OCI-LY1 (cell line): Measurements from ENCODE around the gene FGFR2.

ENCODE experiments used
- H2AFZ ChIP-seq: fragments of 200-600 bp; sonication (generic), shearing (Covaris generic); 2 replicates; pipeline ENCODE4 v1.6.0; 2014; ENCODE audit warnings: antibody characterized with exemption, mild to moderate bottlenecking, low read length
- H3F3A ChIP-seq: fragments of 200-600 bp; sonication (generic), shearing (Covaris generic); 2 replicates; pipeline ENCODE4 v1.6.0; 2014; ENCODE audit warnings: mild to moderate bottlenecking, antibody characterized with exemption, low read length, moderate library complexity; ENCODE audit not compliant: insufficient read depth
- H3K27ac ChIP-seq: fragments of 200-600 bp; sonication (generic); 2 replicates; pipeline ENCODE4 v1.5.1; 2014; ENCODE audit warnings: low read length, mixed run types, mild to moderate bottlenecking, low read depth; ENCODE audit not compliant: poor library complexity, severe bottlenecking
- H3K27me3 ChIP-seq: fragments of 200-600 bp; sonication (generic); 2 replicates; pipeline ENCODE4 v1.6.0; 2014; ENCODE audit warnings: antibody characterized with exemption, mild to moderate bottlenecking, low read length, moderate library complexity; ENCODE audit not compliant: insufficient read depth
- H3K36me3 ChIP-seq: fragments of 200-600 bp; sonication (generic); 2 replicates; pipeline ENCODE4 v1.6.1; 2014; ENCODE audit warnings: mild to moderate bottlenecking, antibody characterized with exemption, low read length, moderate library complexity, mixed read lengths; ENCODE audit not compliant: insufficient read depth
- H3K4me1 ChIP-seq: fragments of 200-600 bp; sonication (generic); 2 replicates; pipeline ENCODE4 v1.5.1; 2014; ENCODE audit warnings: mild to moderate bottlenecking, low read length, moderate library complexity; ENCODE audit not compliant: insufficient read depth, severe bottlenecking
- H3K4me2 ChIP-seq: fragments of 200-600 bp; sonication (generic), shearing (Covaris generic); 2 replicates; pipeline ENCODE4 v1.6.1; 2014; ENCODE audit warnings: low read length
- H3K4me3 ChIP-seq: fragments of 200-600 bp; sonication (generic); 2 replicates; pipeline ENCODE4 v1.5.1; 2014; ENCODE audit warnings: low read length, low read depth, mild to moderate bottlenecking, mixed read lengths; ENCODE audit not compliant: poor library complexity, severe bottlenecking
- H3K79me2 ChIP-seq: fragments of 200-600 bp; shearing (Covaris generic); 2 replicates; pipeline ENCODE4 v1.6.1; 2016; ENCODE audit warnings: mixed run types, low read length, mixed read lengths; ENCODE audit not compliant: insufficient read depth
- H3K9ac ChIP-seq: fragments of 200-600 bp; sonication (generic), shearing (Covaris generic); 2 replicates; pipeline ENCODE4 v1.6.1; 2014; ENCODE audit warnings: mild to moderate bottlenecking, low read length, mixed read lengths
- H3K9me2 ChIP-seq: fragments of 200-600 bp; sonication (generic), shearing (Covaris generic); 2 replicates; pipeline ENCODE4 v1.6.1; 2014; ENCODE audit warnings: low read depth, mild to moderate bottlenecking, low read length, mixed read lengths
- H3K9me3 ChIP-seq: fragments of 200-600 bp; shearing (Covaris generic); 2 replicates; pipeline ENCODE4 v1.6.1; 2014; ENCODE audit warnings: low read length, mixed read lengths
- H4K20me1 ChIP-seq: fragments of 200-600 bp; sonication (generic), shearing (Covaris generic); 2 replicates; pipeline ENCODE4 v1.6.0; 2016; ENCODE audit warnings: mild to moderate bottlenecking, low read length; ENCODE audit not compliant: insufficient read depth
- CTCF ChIP-seq: fragments of 200-600 bp; sonication (generic), shearing (Covaris generic); IDR thresholded peaks from 2 replicates; pipeline ENCODE4 v1.5.1; 2017; ENCODE audit warnings: mild to moderate bottlenecking, antibody characterized with exemption, low read length, moderate library complexity, mixed read lengths
- EZH2 ChIP-seq: fragments of 200-600 bp; sonication (generic), shearing (Covaris generic); IDR thresholded peaks from 2 replicates; pipeline ENCODE4 v1.8.0; 2017; ENCODE audit warnings: borderline replicate concordance, mixed run types, mild to moderate bottlenecking, antibody characterized with exemption, low read length, moderate library complexity, mixed read lengths

FGFR2 gene

GRCh38 chr10:121493521-121493920 lies 104.7 kb downstream of the FGFR2 start:
- no peak overlapping the region for H3K27ac ChIP-seq
- H3K9me2 ChIP-seq = no peaks in the 10 kb centered on the region
- H3K4me3 ChIP-seq = no peak overlapping the region
- no peak overlapping the region for H3K9ac ChIP-seq
- no peaks in the 10 kb centered on the region for H3K9me3 ChIP-seq
- no peaks in the 10 kb centered on the region for H3K27me3 ChIP-seq
- H3F3A ChIP-seq = no peaks in the 10 kb centered on the region
- no peak overlapping the region for H2AFZ ChIP-seq
- H3K36me3 ChIP-seq = no peaks in the 10 kb centered on the region
- no peak overlapping the region for H3K4me2 ChIP-seq
- TF ChIP-seq CTCF (no peak), EZH2 (no peak)
- no peaks in the 10 kb centered on the region for H3K4me1 ChIP-seq
- no peaks in the 10 kb centered on the region for H4K20me1 ChIP-seq
- H3K79me2 ChIP-seq = no peaks in the 10 kb centered on the region

- H4K20me1 ChIP-seq = no peaks in the 10 kb centered on the region
- H2AFZ ChIP-seq = no peak overlapping the region
- no peak overlapping the region for H3K4me2 ChIP-seq
- H3K4me1 ChIP-seq = no peaks in the 10 kb centered on the region
- no peaks in the 10 kb centered on the region for H3K27me3 ChIP-seq
- no peaks in the 10 kb centered on the region for H3K79me2 ChIP-seq
- H3K9me3 ChIP-seq = no peaks in the 10 kb centered on the region
- H3K9me2 ChIP-seq = no peaks in the 10 kb centered on the region
- no peaks in the 10 kb centered on the region for H3K36me3 ChIP-seq
- TF ChIP-seq EZH2 (no peak), CTCF (no peak)
- no peak overlapping the region for H3K4me3 ChIP-seq
- no peak overlapping the region for H3K9ac ChIP-seq
- H3F3A ChIP-seq = no peaks in the 10 kb centered on the region
- H3K27ac ChIP-seq = no peak overlapping the region
These were observed 107.2 kb downstream of the FGFR2 start for GRCh38 chr10:121490871-121491519.

GRCh38 chr10:121485436-121486139 lies 112.7 kb downstream of the FGFR2 start:
- TF ChIP-seq EZH2 (no peak), CTCF (no peak)

More at GRCh38 chr10:121485436-121486139, 112.7 kb downstream of the FGFR2 start:
- H3K4me1 ChIP-seq = no peaks in the 10 kb centered on the region
- no peaks in the 10 kb centered on the region for H3K9me2 ChIP-seq
- H3K36me3 ChIP-seq = no peaks in the 10 kb centered on the region
- no peaks in the 10 kb centered on the region for H3K9me3 ChIP-seq
- H3K27ac ChIP-seq = no peak overlapping the region
- no peaks in the 10 kb centered on the region for H3K79me2 ChIP-seq
- H2AFZ ChIP-seq = no peak overlapping the region
- H3K9ac ChIP-seq = no peak overlapping the region
- H4K20me1 ChIP-seq = no peaks in the 10 kb centered on the region
- no peak overlapping the region for H3K4me3 ChIP-seq
- no peak overlapping the region for H3K4me2 ChIP-seq
- no peaks in the 10 kb centered on the region for H3F3A ChIP-seq
- H3K27me3 ChIP-seq = no peaks in the 10 kb centered on the region
